AG08395 (cell line): ENCODE measurements around the gene SAMD4A.

Experiments
- DNase-seq: peaks from one replicate; pipeline ENCODE4 v3.0.0; 2012; ENCODE audit warnings: mixed read lengths, low spot score

Gene SAMD4A

GRCh38 chr14:54632452-54632851, 65.5 kb downstream of the SAMD4A start:
- DNase-seq = no peak

- no peak for DNase-seq
These were observed 66.1 kb downstream of the SAMD4A start for GRCh38 chr14:54633076-54633475.

GRCh38 chr14:54637270-54638134, 70.6 kb downstream of the SAMD4A start:
- DNase-seq = no peak

GRCh38 chr14:54638135-54638446, 71.2 kb downstream of the SAMD4A start:
- no peak for DNase-seq

- no peak for DNase-seq
These were observed 72.7 kb downstream of the SAMD4A start for GRCh38 chr14:54639611-54640010.

DNA sequence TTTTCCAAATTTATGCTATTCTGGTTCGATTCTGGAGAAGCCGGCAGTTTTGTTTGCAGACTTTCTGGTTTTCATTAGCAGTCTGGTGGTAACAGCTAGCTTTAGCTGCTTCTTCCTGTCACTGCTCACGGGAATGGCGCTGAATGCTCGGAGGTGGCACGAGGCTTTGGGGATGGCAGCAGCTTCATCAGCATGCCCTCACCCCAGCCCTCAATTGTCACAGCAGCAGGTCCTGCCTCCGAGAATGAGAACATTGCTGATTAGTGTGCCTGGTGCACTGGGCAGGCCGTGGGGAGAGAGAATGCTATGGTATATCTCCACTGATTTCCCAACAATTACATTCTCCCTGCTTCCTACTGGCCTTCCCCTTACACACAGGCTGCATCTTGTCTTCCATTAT, 73.6 kb downstream of the SAMD4A start:
- DNase-seq = peak; percentile 26

GRCh38 chr14:54642121-54642520, 75.2 kb downstream of the SAMD4A start:
- no peak for DNase-seq

DNA sequence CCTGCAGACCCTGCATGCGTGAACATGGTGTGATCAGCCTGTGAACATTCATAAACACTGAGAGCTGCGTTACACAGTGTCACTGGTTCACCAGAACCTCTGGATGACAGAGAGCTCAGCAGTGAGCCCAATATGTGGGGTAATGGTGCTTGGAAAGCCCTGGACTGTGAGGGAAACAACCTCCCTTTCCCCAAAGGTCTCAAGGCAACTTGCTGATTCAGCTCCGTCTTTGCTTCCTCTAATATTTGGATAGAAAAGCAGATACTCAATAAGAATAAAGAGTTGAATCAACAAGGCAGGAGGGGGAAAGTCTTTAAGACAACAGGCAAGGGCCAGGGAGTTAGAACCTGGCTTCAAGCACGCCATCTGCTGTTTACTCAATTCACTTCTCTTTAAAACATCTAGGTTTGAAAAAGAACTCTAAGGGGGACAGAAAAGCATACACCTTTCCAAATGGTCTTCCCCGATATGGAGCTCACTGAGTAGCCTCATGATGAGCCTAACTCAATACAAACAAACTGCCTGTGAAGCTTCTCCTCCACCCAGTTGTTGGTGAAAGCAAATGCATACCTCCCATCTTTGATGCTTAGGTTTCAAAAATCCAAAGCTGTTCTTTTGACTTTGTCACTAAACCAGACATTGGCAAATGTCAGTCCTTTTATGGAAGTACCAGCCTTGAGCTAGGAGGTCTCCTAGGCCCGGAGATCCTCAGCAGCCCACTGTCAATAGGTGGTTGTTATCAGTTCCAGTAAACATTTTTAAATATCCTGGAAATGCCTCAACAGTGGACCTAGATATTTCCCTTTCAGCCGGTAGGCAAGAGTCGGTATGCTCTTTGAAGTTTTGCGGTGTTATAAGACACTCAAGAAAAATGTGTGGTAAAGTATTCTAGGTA, 76.1 kb downstream of the SAMD4A start:
- no peak for DNase-seq

- DNase-seq = no peak
These were observed 76.8 kb downstream of the SAMD4A start for GRCh38 chr14:54643696-54644176.

- no peak for DNase-seq
These were observed 78.7 kb downstream of the SAMD4A start for GRCh38 chr14:54645639-54646038.

DNA sequence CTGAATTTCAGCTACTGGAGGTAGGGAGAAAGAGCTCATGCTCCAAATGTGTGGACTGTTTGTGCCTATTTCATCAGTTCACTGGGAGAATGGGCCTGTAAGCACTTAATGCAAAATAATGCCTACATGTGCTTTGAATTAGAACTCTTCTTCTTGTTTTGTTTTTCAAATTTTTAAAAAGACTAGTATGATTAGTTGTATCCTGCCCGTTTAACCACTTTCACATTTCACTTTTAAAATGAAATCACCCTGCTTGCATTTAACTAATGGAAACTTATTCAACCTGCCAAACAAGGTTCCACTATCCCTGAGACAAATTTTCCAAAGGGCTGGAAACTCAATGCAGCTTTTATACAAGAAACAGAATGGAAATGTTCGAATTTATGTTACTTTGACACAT, 79.7 kb downstream of the SAMD4A start:
- DNase-seq = no peak

DNA sequence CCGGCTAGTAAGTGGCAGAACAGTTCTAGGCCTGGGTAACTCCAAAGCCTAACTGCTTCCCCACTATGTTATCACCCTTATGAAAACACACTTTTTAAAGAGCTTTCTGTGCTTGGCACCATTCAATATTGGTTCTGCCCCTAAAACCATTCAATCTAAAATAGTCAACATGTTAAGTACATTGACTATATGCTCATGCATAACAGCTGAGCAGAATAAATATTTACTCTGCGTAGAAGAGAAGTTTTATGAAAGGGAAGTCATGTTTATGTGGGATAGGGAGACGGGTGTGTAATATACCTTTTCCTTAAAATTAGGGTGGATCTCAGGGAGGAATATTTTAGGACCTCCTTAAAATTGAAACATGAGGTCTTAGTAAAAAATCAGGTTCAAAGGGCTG, 80.5 kb downstream of the SAMD4A start:
- DNase-seq = no peak

- no peak for DNase-seq
These were observed 82.1 kb downstream of the SAMD4A start for GRCh38 chr14:54649056-54649455.

GRCh38 chr14:54650331-54650958, 83.5 kb downstream of the SAMD4A start:
- peak; percentile 72 for DNase-seq

GRCh38 chr14:54650959-54651351, 84.0 kb downstream of the SAMD4A start:
- no peak for DNase-seq

GRCh38 chr14:54651649-54652048, 84.7 kb downstream of the SAMD4A start:
- no peak for DNase-seq

- peak; percentile 96 for DNase-seq
These were observed 85.3 kb downstream of the SAMD4A start for GRCh38 chr14:54652188-54652587.

DNA sequence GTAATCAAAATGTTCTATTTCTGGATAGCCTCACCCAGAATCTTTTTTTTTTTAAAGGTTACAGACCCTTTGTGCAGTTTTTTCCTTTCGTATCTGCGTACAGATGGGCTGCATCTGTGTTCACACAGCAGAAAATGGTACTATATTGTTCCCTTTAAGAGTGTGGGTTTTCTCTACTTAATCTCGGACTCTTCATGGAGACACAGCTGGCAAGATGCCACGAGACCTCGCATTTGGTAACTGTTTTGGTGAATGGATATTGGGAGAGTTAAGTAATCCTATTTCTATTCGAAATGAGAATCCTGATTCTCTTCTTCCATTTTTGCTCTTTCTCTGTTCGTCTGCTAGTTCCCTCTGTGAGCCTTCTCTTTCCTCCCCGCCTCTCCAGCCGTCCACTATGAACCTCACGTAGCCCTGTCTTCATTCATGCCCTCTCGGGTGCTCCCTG, 85.7 kb downstream of the SAMD4A start:
- DNase-seq = peak; percentile 17

- DNase-seq = peak; percentile 79
These were observed 87.0 kb downstream of the SAMD4A start for GRCh38 chr14:54653712-54654469.

GRCh38 chr14:54654605-54655004, 87.7 kb downstream of the SAMD4A start:
- no peak for DNase-seq

DNA sequence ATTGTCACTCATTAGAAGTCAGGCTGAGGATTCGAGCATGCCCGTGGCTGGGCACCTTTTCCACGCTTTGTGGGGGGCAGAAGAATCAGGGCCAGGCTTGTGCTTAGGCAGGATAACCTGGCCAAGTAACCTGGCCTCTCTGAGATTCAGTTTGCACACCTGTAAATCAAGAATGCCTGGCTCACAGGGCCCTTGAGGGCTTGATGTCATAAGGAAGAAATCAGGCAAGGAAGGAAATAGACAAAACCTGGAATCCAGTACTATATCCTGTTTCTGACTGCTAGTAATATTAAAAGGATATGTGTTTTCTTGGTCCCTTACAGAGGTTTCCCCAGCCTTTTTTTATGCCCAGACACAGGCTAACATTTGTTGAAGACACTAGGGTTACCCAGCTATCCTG, 91.9 kb downstream of the SAMD4A start:
- DNase-seq = no peak

- no peak for DNase-seq
These were observed 92.4 kb downstream of the SAMD4A start for GRCh38 chr14:54659365-54659764.
